Measurements from ENCODE around the gene SMIM1.

SMIM1 gene

DNA sequence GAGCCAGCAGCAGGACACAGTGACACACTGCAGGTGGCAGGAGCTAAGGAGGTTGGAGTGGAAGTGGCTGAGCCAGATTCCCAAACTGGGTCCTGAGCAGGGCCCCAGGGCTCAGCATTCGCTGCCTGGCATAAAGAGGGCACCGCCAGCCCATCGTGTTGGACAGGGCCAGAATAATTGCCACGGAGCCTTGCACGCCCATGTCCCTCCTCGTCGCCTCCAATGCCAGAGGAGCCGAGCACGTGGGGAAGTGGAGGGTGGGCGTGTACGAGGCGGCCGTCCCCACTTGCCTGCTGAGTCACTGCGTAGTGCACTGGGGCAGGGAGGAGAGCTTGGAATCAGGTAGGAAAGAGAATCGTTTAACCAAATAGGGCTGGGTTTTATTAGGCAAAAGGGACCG, 49.9 kb downstream of the SMIM1 start:
- DNase-seq: no peak

- no peak for DNase-seq
Measured at GRCh38 chr1:3824650-3825049, 52.1 kb downstream of the SMIM1 start.

DNA sequence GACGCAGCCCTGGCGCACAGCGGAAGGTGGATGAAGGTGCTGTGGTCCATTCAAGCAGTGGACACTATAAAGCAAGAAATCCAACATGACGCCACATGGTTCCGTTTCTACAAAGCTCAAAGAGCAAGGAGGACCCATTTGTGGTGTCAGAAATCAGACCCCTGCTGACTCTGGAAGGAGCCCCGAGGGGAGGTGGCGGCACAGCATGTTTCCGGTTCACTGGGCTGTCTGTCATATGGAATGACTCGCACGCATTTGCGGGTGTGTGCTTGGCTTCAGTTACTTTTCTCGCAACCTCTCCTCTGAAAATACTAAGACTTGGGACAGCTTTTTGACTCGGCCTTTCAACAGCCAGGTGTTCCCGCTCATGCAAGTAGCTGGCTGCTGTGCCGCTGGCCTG, 52.8 kb downstream of the SMIM1 start:
- no peak for DNase-seq

Data from midbrain (tissue), 1 donor.